GM19023 (cell line): ENCODE measurements around the gene GOLGA8O.
"Not testable (repeated sequence)": the region's sequence is repeated elsewhere in the genome, so short reads cannot be mapped to it uniquely, and the experiment has no call there.

ENCODE experiments used
- ATAC-seq: cut with Tn5 transposase; IDR thresholded peaks from one replicate; pipeline ENCODE4 v1.9.1; 2021; ENCODE audit warnings: mild to moderate bottlenecking, moderate library complexity; ENCODE audit not compliant: unreplicated experiment

Gene GOLGA8O, protein sequence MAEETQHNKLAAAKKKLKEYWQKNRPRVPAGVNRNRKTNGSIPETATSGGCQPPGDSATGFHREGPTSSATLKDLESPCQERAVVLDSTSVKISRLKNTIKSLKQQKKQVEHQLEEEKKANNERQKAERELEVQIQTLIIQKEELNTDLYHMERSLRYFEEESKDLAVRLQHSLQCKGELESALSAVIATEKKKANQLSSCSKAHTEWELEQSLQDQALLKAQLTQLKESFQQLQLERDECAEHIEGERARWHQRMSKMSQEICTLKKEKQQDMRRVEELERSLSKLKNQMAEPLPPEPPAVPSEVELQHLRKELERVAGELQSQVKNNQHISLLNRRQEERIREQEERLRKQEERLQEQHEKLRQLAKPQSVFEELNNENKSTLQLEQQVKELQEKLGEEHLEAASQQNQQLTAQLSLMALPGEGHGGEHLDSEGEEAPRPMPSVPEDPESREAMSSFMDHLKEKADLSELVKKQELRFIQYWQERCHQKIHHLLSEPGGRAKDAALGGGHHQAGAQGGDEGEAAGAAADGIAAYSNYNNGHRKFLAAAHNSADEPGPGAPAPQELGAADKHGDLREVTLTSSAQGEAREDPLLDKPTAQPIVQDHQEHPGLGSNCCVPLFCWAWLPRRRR

DNA sequence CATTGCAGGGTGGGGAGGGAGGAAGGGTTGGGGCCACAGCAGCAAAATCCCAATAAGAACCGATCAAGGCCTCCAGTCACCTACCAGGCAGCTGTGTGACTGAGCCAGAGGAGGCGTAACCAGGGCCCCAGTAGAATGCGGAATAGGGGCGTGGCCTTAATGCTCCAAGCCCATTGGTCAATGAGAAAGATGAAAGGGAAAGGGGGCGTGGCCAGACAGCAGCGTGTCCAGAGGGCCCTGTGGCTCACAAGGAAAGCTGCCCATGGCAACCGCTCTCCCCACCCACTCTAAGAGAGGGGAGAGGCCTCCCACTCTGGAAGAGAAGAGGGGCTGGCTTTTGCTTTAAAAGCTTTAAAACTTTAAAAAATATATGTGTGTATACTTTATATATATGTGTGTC lies at the start of gene GOLGA8O:
GOLGA8O (minus strand) TSS at position 101 of the 400 bp plus-strand sequence; CDS start at position 3, 98 bp downstream.
- ATAC-seq = not testable (repeated sequence)

DNA sequence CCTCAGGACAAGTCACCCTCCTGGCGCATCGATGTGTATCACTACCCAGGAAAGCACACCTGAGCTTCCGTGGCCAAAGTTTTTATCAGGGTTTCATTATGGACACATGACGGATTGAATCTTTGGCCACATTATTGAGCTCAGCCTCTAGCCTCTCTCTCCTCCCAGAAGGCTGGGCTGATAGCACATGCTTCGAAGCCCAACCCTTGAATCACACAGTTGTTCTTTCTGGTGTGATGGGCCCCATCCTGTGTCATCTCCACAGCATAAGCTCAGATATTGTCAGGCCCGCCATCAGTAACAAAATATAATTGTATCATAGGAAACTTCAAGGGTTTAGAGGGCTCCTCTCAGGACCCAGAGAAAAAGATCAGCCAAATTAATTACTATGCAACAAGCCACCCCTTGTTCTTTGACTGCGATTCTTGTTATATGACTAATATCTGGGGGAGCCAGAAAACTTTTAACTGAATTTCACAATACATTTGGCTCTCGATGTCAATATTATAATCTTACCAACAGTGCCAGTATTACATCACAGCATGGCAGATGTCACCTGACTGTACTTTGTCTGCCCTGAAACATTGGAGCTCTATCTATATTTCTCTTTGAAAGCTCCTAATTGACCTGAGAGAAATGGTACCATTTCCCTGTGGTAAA lies 48.8 kb upstream of the GOLGA8O start:
- not testable (repeated sequence) for ATAC-seq

DNA sequence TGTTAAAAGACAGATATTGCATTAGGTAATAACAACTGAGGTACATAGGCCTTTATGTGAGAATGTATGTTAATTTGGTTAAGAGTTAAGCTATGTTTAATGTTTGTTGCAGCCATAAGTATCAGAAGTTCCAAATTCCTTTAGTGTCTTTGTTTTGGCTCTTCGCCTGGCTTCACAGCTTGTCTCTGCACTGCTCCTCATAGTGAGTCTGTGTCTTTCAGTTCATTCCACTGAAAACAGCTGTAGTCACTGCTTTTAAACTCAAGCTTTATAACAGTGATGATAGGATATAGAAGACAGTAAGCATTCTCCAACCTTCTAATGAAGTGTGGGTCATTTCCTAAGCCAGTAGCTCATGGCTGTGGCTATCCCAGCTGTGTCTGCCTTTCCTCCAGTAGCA lies 47.5 kb upstream of the GOLGA8O start:
- not testable (repeated sequence) for ATAC-seq

DNA sequence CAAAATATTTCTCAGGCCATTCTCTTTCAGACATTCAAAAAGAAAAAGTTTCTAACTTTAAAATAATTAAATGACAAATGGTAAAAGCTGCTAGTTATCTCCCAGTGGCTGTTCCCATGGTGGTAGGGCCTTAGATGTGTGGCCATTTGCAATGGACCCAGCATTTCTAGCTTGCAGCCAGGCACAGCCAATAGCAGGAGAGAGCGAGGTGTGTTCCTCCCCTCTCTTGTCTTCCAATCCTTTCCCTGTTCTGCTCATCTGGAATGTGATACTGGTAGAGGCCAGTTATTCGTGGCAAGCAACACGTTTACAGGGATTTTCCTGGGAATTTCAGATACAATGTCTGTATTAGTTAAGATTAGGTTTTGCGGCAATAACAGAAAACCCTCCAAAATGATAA lies 37.3 kb upstream of the GOLGA8O start:
- ATAC-seq = not testable (repeated sequence)

DNA sequence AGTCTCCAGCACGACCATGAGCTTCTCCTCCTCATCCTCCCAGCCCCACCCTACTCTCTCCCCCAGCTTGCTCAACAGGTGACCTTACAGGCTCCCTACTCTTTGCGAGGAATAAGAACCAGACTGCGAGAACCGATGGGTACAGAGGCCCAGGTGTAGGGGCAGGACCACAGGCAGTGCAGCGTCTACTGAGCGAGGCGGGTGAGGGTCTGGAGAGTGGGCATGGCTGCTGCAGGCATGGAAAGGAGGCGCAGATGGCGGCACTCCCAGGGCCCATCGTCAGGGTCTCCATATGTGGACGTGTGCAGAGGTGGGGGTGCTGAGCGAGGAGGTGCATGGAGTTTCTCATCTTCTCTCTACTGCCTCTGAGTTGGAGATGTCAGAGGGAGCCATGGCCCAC lies 31.0 kb upstream of the GOLGA8O start:
- ATAC-seq = not testable (repeated sequence)

DNA sequence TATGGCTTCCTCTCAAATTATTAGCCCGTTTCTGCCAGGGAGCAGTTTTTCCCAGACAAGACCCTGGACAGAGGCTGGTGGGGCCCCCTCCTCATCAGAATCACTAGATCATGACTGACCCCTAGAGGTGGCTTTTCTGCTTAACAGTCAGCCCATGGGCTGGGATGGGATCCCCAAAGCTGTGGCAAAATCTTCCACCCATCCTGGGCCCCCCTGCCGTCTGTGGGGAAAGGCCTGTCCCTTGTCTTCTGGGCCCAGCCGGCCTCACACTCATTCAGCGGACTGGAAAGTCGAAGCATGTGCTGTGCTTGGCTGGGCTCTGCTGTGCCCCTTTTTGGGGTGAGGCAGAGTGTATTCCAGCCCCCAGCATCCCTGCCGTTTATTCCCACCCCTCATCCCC lies 27.9 kb upstream of the GOLGA8O start:
- not testable (repeated sequence) for ATAC-seq

DNA sequence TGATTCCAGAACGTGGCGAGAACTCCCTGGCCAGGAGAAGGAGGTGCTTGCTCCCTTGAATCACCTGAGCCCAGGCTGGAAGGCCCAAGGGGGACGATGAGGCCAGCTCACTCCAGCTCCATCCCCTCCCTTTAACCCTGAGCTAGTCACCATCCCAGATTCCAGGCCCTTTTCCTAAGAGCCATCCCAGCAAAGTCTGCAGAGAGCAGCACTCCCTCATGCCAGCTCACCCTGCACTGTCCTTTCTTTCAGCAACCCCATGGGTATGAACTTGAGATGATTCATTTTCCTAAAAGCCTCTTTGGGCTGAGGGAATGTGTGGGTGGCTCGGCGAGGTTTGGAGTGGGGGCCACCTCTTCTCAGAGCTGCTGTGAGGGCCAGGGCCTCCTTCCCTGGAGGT lies 26.2 kb upstream of the GOLGA8O start:
- not testable (repeated sequence) for ATAC-seq

DNA sequence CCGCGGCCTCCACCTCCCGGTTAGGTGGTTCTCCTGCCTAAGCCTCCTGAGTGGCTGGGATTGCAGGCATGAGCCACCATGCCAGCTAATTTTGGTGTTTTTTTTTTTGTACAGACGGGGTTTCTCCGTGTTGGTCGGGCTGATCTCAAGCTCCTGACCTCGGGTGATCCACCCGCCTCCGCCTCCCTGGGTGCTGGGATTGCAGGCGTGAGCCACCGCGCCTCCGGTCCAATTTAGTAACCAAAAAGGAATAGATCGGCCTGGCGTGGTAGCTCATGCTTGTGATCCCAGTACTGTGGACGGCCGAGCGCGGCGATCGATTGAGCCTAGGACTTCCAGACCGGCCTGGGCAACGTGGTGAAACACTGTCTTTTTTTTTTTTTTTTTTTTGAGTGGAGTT lies 12.6 kb upstream of the GOLGA8O start:
- not testable (repeated sequence) for ATAC-seq

DNA sequence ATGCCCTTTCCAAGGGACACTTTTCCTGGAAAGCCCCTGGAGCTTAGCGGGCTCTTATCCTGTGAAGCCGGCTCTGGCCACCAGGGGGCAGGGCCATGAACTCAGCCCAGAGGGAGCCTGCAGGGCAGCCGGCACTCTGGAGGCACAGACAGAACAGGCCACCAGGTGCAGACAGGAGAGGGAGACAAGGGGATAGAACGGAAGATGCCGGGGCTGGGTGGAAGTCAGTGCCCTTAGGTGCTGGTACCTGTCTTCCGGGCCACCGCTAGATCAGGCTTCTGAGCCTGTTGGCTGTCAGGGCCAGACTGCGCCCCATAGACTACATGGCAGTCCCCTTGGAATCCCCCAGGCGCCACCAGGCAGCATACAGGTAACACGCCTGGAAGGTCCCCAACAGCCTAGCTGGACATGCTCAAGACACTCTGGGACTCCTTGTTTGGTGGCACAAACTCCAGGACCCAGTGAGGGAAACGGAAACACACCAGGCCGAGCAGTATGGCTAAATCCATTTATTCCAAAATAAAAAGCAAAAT lies 14.9 kb downstream of the GOLGA8O start:
- ATAC-seq = not testable (repeated sequence)

DNA sequence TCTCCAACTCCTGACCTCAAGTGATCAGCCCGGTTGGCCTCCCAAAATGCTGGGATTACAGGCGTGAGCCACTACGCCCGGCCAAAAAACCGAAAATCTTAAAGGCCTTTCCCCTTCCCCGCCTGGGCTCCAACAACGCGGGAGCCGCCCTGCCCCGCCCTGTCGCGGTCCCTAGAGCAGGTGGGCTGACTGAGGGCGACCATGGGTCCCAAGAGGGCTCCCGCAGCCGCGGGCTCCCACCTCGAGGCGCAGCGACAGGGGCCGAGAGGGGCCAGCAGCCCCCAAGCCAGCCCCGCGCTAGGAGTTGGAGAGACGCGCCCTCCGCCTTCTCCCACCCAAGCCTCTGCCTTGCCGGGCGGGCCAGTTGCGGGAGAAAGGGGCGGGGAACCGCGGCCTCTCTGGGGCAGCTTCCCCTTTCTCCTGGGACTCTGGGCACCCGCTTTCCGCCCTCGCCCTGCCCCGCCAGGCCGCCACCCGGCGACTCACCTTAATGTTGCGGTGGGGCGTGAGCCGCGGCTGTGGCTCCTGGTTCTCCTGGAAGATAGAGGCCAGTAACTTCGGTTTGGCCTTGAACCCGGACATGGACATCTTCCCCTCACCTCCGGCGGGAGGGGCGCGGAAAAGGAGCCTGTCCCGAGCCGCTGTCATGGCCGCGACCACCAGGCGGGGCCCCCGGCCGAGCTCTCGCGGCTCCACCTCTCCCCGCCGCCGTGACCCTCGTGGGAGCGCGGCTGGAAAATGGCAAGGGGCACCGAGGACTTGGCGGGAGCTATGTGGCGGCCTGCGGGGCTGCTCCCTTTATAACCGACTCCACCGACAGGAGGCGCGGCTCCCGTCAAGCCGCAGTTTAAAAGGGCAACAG lies 21.1 kb downstream of the GOLGA8O start:
- not testable (repeated sequence) for ATAC-seq

DNA sequence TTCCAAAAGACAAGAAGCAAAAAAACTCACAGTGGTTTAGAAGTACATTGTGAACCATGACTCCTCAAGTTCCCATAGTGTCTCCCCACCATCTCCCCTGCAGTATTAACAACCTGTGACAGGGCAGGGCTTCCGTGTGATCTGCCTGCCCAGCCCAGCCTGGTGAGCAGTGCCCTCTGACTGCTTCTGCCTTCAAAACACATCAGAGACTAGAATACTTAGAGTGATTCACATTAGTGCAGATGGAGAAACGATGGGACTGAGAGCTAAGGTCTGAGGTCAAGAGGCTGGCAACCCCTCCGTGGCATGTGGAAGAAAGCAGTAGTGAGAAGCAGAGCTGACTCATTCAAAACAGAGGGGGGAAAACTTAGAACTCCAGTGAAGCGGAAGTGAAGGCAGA lies 27.8 kb downstream of the GOLGA8O start:
- ATAC-seq = not testable (repeated sequence)

DNA sequence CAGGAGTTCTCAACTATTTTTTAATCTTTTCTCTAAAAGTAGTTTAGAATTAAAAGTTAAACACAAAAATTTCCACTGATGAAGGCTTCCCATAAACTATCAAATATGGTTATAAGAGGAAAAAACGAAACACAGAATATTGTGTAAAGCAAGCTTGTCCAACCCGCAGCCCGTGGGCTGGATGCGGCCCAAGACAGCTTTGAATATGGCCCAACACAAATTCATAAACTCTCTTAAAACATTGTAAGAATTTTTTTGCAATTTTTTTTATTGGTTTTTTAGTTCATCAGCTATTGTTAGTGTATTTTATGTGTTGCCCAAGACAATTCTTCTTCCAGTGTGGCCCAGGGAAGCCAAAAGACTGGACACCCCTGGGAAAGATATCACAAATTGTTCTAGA lies 28.9 kb downstream of the GOLGA8O start:
- ATAC-seq = not testable (repeated sequence)

DNA sequence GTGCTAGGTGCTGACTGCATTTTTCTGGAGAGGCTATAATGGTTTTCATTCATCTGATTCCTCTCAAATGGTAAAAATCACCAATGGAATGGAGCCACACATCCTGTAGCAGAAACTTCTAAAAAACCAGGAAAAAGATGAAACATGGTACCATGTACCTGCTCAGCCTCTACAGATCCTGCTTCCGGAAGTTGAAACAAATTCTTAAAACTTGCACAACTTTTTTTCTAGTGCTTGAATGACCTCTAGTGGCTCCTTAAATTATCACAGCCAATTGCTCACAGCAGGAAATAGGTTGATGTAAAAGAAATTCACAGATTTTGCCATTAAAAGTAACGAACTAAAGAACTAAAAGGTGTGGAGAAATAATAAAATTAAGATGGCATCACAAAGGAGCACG lies 47.5 kb downstream of the GOLGA8O start:
- ATAC-seq = not testable (repeated sequence)

DNA sequence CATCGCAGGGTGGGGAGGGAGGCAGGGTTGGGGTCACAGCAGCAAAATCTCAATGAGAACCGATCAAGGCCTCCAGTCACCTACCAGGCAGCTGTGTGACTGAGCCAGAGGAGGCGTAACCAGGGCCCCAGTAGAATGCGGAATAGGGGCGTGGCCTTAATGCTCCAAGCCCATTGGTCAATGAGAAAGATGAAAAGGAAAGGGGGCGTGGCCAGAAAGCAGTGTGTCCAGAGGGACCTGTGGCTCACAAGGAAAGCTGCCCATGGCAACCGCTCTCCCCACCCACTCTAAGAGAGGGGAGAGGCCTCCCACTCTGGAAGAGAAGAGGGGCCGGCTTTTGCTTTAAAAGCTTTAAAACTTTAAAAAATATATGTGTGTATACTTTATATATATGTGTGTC lies 52.2 kb downstream of the GOLGA8O start, which contains the start of gene GOLGA8K:
GOLGA8K (minus strand) TSS at position 101 of the 400 bp plus-strand sequence; CDS start at position 3, 98 bp downstream.
- not testable (repeated sequence) for ATAC-seq

DNA sequence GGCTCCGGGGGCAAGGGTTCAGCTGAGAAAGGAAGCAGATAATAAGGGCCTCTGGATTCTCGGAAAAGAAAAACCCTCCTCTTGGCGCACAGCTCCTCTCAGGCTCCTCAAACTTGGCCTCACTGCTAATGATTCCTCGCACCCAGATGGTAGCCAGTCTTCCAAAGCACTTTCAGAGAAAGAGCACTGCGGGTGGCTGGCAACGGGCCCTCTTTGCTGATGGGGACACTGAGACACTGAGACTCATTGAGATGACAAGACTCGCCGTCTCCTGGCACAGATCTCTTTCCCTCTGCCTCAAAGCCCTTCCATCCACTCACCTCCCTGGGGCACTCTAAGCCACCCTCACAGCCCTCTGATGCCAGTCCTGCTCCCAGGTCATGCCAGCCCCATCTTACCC lies 58.9 kb downstream of the GOLGA8O start:
- ATAC-seq = not testable (repeated sequence)
